ENCODE results near the gene PEMT. TPM values are rescaled to one million over a fixed set of nuclear protein-coding genes. Genes with fewer than 3 reads are reported as not detected.
A peak's percentile ranks its signal among the peaks of the same experiment; 100 is the strongest.

The PEMT gene
- total RNA-seq, 1 experiment from 2014 or later, result 27.0 TPM

DNA sequence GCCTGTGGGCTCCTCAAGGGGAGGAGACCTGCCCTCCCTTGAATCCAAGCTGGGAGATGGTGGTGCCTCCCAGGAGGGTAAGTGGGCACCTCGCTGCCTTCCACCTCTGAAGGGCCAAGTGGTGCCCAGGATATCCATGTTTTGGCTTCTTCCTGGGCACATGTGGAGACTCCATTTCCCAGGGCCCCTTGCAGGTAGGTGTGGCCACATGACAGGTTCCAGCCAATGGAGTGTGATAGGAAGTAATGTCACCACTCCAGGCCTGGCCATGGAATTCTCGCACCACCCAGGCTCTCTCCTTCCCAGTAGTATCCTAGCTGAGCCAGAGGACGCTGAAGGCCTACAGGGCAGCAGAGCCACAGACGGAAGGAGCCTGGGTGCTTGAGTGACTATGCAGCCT is 17.6 kb upstream of the PEMT start:
- intact Hi-C loops (cut with micrococcal nuclease; ENCODE audit: unreplicated experiment) (no loop called here), in situ Hi-C loops (cut with HindIII; ENCODE audit: low pct_unique_long_range_greater_than_20kb, low sequenced_read_pairs) (no loop called here)
- ATAC-seq (peak; percentile 61; the same call in 1 of the 2 replicates), DNase-seq (ENCODE audit: low read depth, low spot score) (no peak)
- TF ChIP-seq SIN3A (IDR thresholded peaks at IDR 0.05; ENCODE audit: borderline replicate concordance, insufficient read depth, low read depth, low read length) (no peak), POLR2AphosphoS5 (IDR thresholded peaks at IDR 0.05; ENCODE audit: low read depth, low read length) (no peak), TCF7L2 (IDR thresholded peaks at IDR 0.05; ENCODE audit: low read depth, low read length) (no peak)
- TF ChIP-seq, protein P1, sequence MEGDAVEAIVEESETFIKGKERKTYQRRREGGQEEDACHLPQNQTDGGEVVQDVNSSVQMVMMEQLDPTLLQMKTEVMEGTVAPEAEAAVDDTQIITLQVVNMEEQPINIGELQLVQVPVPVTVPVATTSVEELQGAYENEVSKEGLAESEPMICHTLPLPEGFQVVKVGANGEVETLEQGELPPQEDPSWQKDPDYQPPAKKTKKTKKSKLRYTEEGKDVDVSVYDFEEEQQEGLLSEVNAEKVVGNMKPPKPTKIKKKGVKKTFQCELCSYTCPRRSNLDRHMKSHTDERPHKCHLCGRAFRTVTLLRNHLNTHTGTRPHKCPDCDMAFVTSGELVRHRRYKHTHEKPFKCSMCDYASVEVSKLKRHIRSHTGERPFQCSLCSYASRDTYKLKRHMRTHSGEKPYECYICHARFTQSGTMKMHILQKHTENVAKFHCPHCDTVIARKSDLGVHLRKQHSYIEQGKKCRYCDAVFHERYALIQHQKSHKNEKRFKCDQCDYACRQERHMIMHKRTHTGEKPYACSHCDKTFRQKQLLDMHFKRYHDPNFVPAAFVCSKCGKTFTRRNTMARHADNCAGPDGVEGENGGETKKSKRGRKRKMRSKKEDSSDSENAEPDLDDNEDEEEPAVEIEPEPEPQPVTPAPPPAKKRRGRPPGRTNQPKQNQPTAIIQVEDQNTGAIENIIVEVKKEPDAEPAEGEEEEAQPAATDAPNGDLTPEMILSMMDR (IDR thresholded peaks at IDR 0.05), result no peak
- TF ChIP-seq, protein P2, sequence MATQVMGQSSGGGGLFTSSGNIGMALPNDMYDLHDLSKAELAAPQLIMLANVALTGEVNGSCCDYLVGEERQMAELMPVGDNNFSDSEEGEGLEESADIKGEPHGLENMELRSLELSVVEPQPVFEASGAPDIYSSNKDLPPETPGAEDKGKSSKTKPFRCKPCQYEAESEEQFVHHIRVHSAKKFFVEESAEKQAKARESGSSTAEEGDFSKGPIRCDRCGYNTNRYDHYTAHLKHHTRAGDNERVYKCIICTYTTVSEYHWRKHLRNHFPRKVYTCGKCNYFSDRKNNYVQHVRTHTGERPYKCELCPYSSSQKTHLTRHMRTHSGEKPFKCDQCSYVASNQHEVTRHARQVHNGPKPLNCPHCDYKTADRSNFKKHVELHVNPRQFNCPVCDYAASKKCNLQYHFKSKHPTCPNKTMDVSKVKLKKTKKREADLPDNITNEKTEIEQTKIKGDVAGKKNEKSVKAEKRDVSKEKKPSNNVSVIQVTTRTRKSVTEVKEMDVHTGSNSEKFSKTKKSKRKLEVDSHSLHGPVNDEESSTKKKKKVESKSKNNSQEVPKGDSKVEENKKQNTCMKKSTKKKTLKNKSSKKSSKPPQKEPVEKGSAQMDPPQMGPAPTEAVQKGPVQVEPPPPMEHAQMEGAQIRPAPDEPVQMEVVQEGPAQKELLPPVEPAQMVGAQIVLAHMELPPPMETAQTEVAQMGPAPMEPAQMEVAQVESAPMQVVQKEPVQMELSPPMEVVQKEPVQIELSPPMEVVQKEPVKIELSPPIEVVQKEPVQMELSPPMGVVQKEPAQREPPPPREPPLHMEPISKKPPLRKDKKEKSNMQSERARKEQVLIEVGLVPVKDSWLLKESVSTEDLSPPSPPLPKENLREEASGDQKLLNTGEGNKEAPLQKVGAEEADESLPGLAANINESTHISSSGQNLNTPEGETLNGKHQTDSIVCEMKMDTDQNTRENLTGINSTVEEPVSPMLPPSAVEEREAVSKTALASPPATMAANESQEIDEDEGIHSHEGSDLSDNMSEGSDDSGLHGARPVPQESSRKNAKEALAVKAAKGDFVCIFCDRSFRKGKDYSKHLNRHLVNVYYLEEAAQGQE (IDR thresholded peaks at IDR 0.05; ENCODE audit: insufficient read depth in 1 of 2, low read depth in 2 of 2, low read length in 1 of 2), result no peak
- Histone ChIP-seq H3K9me3 (ENCODE audit: control insufficient read depth, insufficient read depth, low read depth, low read length) (no peaks in the 10 kb centered on the region), H3K27me3 (ENCODE audit: control insufficient read depth, insufficient read depth, low read length) (no peaks in the 10 kb centered on the region), H3K36me3 (ENCODE audit: control insufficient read depth, insufficient read depth, low read length) (no peaks in the 10 kb centered on the region), H3K4me3 (ENCODE audit: low read depth in 2 of 2, low read length in 2 of 2) (no peak overlapping the region), H3K4me1 (ENCODE audit: control insufficient read depth, insufficient read depth, low read length) (no peaks in the 10 kb centered on the region), H3K27ac (ENCODE audit: low read length) (no peak overlapping the region)
- no TSS peak for BruUV-seq (replicated peaks)
- ChIA-PET POLR2A (no interaction called here), CTCF (no interaction called here)

DNA sequence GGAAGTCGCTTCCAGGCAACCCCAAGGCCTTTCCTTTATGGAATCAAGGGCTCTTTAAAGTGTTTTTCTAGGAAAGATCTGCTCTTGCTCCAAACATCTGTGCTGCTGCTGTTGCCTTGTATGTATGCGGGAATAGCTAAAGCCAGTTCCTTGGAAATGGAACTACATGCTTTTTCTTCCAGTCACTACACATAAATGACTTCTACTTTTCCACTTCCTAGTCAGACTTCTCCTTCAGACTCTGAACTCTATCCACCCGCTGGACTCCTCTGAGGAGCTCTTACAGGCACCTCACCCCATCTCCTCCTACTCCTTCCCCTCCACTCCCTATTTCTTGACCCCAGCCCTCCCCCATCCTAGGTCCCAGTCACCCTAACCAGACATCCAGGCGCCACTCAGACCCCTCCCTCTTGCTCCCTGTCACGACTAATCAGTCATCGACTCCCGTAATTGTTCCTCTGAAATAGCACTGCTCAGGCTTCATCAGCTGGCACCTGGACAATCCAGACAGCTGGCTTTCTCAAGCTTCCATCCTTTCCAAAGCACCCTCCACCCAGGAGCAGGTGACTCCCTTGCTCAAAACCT is 15.0 kb upstream of the PEMT start:
- in situ Hi-C loops (cut with HindIII; ENCODE audit: low pct_unique_long_range_greater_than_20kb, low sequenced_read_pairs), result no loop called here
- BruUV-seq (replicated peaks), result no TSS peak
- H3K9me3 ChIP-seq (ENCODE audit: control insufficient read depth, insufficient read depth, low read depth, low read length), result no peaks in the 10 kb centered on the region
- ATAC-seq (no peak), DNase-seq (ENCODE audit: low read depth, low spot score) (no peak)
- H3K36me3 ChIP-seq (ENCODE audit: control insufficient read depth, insufficient read depth, low read length), result no peaks in the 10 kb centered on the region
- CTCF ChIA-PET, result no interaction called here
- POLR2A ChIA-PET, result no interaction called here
- TF ChIP-seq SIN3A (IDR thresholded peaks at IDR 0.05; ENCODE audit: borderline replicate concordance, insufficient read depth, low read depth, low read length) (no peak), POLR2AphosphoS5 (IDR thresholded peaks at IDR 0.05; ENCODE audit: low read depth, low read length) (no peak), TCF7L2 (IDR thresholded peaks at IDR 0.05; ENCODE audit: low read depth, low read length) (no peak)
- TF ChIP-seq, protein P1 (IDR thresholded peaks at IDR 0.05), result no peak
- TF ChIP-seq, protein P2 (IDR thresholded peaks at IDR 0.05; ENCODE audit: insufficient read depth in 1 of 2, low read depth in 2 of 2, low read length in 1 of 2), result no peak
- intact Hi-C loops (cut with micrococcal nuclease; ENCODE audit: unreplicated experiment), result no loop called here
- H3K27ac ChIP-seq (ENCODE audit: low read length), result no peak overlapping the region
- H3K27me3 ChIP-seq (ENCODE audit: control insufficient read depth, insufficient read depth, low read length), result no peaks in the 10 kb centered on the region
- H3K4me3 ChIP-seq (ENCODE audit: low read depth in 2 of 2, low read length in 2 of 2), result no peak overlapping the region
- H3K4me1 ChIP-seq (ENCODE audit: control insufficient read depth, insufficient read depth, low read length), result no peaks in the 10 kb centered on the region

Data from Panc1 (cell line).